DMS 273 (cell line): ENCODE data around the gene CDK18.
A peak's percentile ranks its signal among the peaks of the same experiment; 100 is the strongest.

Experiments used
- DNase-seq: peaks from one replicate; lab custom pipeline; 2025; ENCODE audit not compliant: unreplicated experiment; lab: John Stamatoyannopoulos, UW

The CDK18 gene

DNA sequence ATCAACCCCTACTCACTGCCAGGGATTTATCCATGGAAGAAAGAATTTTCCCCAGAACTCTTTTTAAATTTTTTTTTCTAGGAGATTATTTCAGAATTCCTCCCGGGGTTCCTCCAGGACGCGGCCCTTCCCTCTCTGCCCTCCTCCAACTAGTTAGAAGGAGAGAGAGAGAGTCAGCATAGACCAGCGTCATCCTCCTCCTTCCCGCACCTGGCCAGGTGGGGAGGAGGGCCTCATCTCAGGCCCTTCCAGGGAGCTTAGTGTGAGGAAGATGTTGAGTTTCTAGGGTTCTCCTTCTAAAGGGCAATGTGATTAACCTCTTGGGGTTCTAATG is 63.6 kb downstream of the CDK18 start:
- no peak for DNase-seq

DNA sequence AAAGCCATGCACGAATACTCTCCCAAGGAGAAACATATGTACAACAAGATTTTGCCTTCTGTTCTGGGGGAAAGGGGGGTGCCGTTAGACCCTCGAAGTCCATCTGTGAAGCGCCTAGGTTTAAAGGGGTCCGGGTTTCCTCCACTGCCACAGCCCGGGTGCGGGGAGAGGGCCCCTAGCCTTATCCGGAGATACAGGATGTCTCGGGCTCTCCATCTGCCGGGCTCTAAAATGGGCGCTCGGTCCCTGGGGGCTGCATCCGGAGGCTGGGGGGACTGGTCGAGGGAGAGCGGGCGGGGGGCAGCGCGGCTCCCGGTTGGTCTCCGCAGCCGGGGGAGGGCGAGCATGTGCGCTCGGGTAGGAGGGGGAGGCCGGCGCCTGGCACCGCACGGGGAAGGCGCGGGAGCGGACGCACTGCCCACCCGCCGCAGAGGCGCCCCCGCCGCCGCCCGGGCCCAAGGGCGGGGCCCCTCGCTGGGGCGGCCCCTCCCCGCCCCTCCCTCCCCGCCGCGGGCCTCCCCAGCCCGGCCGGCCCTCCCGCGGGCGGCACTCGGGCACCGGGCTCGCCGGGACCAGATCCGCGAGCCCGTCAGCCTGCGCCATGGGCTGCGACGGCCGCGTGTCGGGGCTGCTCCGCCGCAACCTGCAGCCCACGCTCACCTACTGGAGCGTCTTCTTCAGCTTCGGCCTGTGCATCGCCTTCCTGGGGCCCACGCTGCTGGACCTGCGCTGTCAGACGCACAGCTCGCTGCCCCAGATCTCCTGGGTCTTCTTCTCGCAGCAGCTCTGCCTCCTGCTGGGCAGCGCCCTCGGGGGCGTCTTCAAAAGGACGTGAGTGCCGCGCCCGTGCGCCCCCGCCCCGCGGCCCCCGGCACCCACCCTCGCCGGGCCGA is 64.2 kb downstream of the CDK18 start:
- DNase-seq: peak; percentile 52

GRCh38 chr1:205569411-205570172 is 65.1 kb downstream of the CDK18 start:
- DNase-seq: no peak

DNA sequence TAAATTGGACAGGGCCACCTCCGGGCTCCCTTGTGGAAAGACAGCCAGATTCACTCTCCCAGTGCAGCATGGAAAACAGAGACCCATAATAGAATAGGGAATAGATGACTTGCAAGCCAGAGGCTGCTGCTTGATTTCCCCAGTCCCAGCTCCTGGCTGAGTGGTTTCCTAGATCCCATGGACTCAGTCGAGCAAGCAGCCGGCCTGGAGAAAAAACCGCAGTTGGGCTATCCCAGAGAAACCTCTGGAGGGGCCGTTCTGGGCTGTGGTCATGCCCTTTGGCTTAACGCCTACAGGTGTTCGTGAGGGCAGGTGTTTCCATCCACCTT is 65.7 kb downstream of the CDK18 start:
- DNase-seq: no peak

DNA sequence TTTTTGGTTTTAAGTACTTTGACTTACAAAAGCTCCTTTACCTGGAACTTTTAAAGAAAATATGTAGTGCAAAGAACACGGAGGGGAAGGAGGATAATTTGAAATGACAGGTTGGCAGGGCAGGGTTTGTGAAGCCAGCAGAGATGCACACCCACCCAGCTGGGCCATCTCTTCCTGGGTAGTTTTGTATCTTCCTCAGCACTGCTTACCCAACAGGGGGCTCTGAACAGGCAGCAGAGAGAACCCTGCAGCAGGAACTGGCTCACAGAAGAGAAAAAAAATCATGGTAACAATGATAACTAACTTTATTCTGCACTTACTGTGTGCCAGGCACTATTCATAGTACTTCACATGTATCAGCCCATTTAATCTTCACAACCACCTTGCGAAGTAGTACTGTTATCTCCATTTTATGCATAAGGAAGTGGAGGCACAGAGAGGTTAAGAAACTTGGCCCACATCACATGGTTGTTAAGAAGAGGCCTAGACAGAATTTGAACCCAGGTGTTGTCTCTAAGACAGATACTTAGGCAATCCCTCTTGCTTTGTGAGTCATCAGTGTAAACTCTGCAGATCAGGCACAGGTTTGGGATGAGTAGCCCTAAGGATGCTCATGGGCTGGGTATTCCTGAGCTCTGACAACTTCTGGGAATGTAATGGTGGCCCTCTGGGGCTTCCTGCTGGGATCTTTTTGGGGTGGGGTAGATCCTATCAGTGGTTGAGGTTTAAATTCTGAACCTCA is 66.5 kb downstream of the CDK18 start:
- no peak for DNase-seq

DNA sequence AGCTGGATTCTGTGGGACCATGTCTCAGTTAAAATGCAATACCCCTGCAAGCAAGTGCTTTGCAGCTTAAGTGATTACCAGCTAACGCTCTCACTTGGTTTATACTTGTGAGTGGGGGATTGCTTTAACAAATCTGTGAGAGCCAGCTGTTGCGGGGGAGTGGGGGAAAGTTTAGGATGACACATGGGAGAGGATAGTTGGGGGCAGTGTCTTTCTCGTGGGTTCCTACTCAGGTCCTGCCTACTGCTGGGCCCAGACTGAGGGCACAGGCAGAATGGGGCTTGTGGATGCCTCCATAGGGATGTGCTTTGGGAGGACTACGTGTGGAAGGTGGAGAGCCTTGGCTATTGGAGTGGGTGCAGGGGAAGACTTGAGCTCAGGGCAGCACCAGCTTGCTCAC is 67.3 kb downstream of the CDK18 start:
- peak; percentile 22 for DNase-seq

GRCh38 chr1:205572421-205572820 is 68.0 kb downstream of the CDK18 start:
- no peak for DNase-seq

- DNase-seq: no peak
Observed at GRCh38 chr1:205575294-205575885, 70.9 kb downstream of the CDK18 start.

- DNase-seq: no peak
Observed at GRCh38 chr1:205576011-205576410, 71.5 kb downstream of the CDK18 start.

DNA sequence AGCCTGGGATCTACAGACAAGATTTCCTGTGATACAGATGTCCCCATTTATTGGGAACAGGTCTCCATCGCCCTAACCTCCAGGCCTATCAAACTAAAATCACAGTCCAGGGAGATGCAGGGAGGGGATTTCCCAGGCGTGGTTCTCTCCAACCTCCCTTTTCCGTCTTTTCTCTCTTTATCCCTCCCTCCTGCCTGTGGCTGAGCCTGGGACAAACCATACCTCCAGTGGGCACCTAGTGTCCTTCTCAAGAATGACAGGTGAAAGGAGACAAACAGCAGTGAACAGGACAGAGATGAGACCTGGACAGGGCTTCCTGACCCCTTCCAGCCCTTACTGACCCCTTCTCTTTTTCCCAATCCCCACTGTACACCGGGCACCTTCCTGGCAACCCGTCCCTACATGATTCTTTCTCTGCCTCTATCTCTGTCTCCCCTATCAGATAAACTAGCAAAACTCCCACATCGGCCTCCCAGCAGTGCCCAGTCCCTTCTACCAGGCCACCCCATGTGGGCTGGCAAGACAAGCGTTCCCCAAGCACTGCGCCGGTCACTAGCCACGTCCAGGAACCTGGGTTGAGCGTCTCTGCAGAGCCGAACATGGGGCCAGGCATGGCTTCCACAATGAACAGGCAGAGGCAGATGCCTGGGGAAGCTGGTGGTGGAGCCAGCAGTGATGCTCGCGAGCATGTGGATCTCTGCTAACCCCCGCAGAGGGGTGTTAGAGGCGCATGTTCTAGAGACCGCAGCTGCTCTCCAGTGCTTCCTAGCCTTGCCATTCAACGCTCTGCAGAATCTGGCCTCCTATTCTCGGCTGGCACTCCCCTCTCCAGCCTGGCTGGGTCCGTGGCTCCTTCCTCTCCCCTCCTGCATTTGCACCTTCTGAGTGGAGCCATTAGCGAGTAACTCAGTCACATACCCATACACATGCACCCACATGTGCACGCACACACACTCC is 72.6 kb downstream of the CDK18 start:
- no peak for DNase-seq

DNA sequence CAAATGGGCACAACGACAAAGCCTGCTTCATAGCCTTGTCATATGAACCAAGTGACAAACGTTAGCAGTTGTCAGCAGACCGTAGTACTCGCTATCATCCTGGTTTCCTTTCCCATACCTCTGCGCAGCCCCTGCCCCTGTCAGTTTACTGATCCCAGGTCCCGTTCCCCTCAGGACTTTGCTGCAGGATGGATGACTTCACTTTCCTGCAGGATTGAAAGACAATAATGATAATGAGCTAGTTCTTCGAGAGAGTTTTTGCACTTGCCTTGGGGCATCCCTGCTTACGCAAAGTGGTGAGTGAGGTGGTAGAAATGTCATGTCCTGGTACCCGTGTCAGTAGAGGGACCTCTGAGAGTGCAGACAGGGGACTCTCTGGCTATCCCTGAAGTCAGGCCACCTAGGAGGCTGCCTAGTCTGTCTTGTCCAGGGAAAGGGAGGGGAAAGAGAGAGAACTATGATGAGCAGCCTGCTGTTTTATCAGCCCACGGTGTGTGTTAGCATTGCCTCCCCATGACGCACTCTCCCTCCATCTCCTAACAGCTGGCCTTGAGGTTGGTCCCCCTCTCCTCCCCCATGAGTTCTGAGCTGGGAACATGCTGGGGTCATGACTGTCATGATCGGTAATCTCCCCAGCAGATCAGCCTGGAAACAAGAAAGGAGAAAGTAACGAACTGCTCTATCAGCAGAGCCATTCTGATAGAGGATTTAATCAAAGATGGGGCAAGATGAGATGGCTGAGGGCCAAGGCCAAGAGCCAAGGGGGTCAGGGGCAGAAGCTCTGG is 73.6 kb downstream of the CDK18 start:
- DNase-seq: no peak

DNA sequence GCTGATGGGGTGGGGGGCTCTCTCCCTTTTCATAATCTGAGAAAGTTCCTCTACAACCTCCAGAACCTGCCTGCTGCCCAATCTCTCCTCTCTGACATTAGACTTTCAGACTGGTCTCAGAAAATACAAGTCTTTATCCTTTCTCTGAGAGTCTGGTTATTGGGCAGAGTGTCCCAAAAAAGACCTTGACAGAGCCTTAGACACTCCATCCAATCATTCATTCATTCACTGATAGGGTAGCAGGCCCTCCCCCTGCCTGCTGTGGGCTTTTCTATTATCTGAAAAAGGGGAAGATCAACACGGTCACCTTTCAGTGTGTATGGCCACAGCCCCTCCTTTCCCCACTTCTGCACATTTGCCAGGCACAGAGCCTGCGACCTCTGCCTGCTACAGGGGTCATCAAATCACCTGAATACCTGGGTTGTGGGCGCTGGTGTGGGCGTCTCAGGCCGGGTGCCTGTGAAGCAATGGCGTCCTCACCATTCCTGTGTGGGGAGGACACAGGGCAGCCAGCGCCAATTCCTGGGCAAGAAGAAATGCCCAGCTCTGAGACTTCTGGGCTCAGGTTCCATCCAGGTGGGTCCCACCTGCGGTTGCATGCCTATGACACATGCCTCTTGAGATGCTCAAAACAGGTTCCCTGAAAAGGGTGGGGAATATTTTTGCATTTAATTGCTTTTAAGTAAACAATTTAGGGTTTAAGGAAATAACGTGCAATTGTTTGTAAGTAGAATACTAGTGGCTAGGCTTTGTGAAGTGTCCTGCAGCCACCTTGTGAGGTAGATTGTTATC is 74.5 kb downstream of the CDK18 start:
- DNase-seq: no peak

- no peak for DNase-seq
Observed at GRCh38 chr1:205579711-205580110, 75.2 kb downstream of the CDK18 start.

- no peak for DNase-seq
Observed at GRCh38 chr1:205580140-205580922, 75.9 kb downstream of the CDK18 start.

DNA sequence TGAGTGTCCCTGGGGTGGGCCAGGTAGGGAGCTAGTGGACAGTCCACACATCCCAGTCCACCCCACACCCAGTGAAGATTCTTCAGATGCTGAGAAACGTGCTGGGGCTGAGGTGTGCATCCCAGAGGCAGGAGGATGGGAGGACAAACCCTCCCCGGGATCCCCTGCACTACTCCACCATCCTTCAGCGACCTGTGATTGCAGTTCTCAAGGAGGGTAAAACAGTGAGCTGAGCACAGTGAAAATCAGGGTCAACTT is 76.4 kb downstream of the CDK18 start:
- DNase-seq: no peak

GRCh38 chr1:205581321-205581980 is 77.0 kb downstream of the CDK18 start:
- DNase-seq: no peak

DNA sequence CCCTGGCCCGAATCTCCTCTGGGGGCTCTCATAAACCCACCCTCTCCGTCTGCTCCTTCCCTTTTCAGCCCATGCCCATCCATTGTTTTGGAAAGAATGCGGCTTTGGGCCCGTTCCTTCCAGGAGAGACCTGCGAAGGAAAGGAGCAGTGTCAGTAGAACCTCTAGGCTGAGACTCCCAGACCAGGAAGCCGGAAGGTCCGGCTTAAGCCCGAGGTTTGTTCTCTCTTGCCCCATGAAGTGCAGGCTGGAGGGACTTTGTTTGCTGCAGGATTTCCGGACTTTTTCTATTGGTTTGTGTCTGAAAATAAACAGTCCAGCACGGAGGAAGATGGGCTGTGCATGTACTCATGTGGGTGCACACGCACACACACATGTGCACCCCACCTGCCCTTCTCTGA is 77.6 kb downstream of the CDK18 start:
- no peak for DNase-seq
